Vagina (tissue), 2 donors: ENCODE measurements around the gene C12orf42. TPM values are rescaled to one million over a fixed set of nuclear protein-coding genes. Genes with fewer than 3 reads are reported as not detected.

ENCODE experiments used
- DNase-seq, 2 donors: peaks; one replicate each; pipeline ENCODE4 v3.0.0-alpha.2; 2017; ENCODE audit errors: extremely low spot score in 2 of 2
- H3K27ac ChIP-seq: fragments of 200-600 bp; sonication (generic); one replicate; pipeline ENCODE4 v1.5.1; 2019
- H3K27me3 ChIP-seq: fragments of 200-600 bp; sonication (generic); one replicate; pipeline ENCODE4 v1.5.1; 2019
- H3K36me3 ChIP-seq, 2 donors: fragments of 200-600 bp; sonication (generic); one replicate each; pipeline ENCODE4 v1.5.1; 2017 to 2019
- H3K4me1 ChIP-seq: fragments of 200-600 bp; sonication (generic); one replicate; pipeline ENCODE4 v1.5.1; 2019
- H3K4me3 ChIP-seq, 2 donors: fragments of 200-600 bp; sonication (generic); 1 replicate in 1 of 2; 2 replicates in 1 of 2; pipeline ENCODE4 v1.5.1; 2016 to 2019
- H3K9me3 ChIP-seq: fragments of 200-600 bp; sonication (generic); one replicate; pipeline ENCODE4 v1.5.1; 2019
- POLR2A ChIP-seq, 2 donors: fragments of 450-650 bp; IDR thresholded peaks; one replicate each; pipeline ENCODE4 v1.6.1; 2017; ENCODE audit warnings: antibody characterized with exemption in 2 of 2, mild to moderate bottlenecking in 2 of 2, moderate library complexity in 2 of 2
- POLR2AphosphoS5 ChIP-seq, 2 donors: sonication (generic); formaldehyde crosslinking; IDR thresholded peaks; one replicate each; pipeline ENCODE4 v1.9.0; 2017; ENCODE audit warnings: antibody characterized with exemption in 2 of 2, mild to moderate bottlenecking in 2 of 2, low read depth in 1 of 2; ENCODE audit not compliant: insufficient read depth in 1 of 2
- intact Hi-C: fragments of 100-400 bp; cut with DNase I; formaldehyde crosslinking; loops from one replicate; pipeline ENCODE4 v1.15.1; 2023
- total RNA-seq: library from RNA; depleted of rRNA; stranded (reverse); fragments of >200 nt; gene quantifications from one replicate; pipeline ENCODE4 v1.2.3, GENCODE V29; 2016
- TF ChIP-seq, protein P1 (sequence below), 3 experiments: fragments of 450-650 bp in 2 of 3; fragments of 200-600 bp in 1 of 3; sonication (generic) in 1 of 3; IDR thresholded peaks; one replicate each; pipeline ENCODE4 v1.5.1; 2017 to 2019; ENCODE audit warnings: antibody characterized with exemption in 3 of 3, mild to moderate bottlenecking in 2 of 3, moderate library complexity in 2 of 3

The C12orf42 gene
- total RNA-seq, 1 donor from 2014 or later, result not detected

DNA sequence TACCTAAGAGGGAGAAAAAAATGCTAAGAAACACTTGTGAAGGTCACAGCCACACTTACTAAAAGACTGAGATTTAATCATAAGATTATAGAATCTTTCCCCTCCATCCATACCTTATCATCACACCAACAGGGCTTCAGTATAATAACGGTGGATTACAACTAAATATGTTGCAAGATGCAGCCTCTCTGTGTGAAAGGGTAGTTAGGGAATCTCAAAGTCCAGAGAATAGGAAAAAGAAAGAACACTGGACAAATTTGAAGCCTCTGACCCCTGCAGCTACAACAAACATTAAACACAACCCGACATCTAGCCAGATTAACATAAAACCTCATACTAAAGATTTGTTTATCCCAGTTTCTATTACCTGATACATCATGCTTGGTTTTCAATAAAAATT lies 181.0 kb downstream of the C12orf42 start:
- Histone ChIP-seq H3K4me1 (no peaks in the 10 kb centered on the region), H3K27ac (no peak overlapping the region), H3K9me3 (no peaks in the 10 kb centered on the region), H3K27me3 (no peaks in the 10 kb centered on the region), H3K4me3 (no peak overlapping the region), H3K36me3 (no peaks in the 10 kb centered on the region)
- no peak for DNase-seq
- TF ChIP-seq POLR2AphosphoS5 (IDR thresholded peaks at IDR 0.05; ENCODE audit: insufficient read depth in 1 of 2, low read depth in 1 of 2), result no peak
- TF ChIP-seq, protein P1, sequence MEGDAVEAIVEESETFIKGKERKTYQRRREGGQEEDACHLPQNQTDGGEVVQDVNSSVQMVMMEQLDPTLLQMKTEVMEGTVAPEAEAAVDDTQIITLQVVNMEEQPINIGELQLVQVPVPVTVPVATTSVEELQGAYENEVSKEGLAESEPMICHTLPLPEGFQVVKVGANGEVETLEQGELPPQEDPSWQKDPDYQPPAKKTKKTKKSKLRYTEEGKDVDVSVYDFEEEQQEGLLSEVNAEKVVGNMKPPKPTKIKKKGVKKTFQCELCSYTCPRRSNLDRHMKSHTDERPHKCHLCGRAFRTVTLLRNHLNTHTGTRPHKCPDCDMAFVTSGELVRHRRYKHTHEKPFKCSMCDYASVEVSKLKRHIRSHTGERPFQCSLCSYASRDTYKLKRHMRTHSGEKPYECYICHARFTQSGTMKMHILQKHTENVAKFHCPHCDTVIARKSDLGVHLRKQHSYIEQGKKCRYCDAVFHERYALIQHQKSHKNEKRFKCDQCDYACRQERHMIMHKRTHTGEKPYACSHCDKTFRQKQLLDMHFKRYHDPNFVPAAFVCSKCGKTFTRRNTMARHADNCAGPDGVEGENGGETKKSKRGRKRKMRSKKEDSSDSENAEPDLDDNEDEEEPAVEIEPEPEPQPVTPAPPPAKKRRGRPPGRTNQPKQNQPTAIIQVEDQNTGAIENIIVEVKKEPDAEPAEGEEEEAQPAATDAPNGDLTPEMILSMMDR (IDR thresholded peaks at IDR 0.05), result no peak
- no peak for TF ChIP-seq POLR2A (IDR thresholded peaks at IDR 0.05)
- intact Hi-C loops, result no loop called here

DNA sequence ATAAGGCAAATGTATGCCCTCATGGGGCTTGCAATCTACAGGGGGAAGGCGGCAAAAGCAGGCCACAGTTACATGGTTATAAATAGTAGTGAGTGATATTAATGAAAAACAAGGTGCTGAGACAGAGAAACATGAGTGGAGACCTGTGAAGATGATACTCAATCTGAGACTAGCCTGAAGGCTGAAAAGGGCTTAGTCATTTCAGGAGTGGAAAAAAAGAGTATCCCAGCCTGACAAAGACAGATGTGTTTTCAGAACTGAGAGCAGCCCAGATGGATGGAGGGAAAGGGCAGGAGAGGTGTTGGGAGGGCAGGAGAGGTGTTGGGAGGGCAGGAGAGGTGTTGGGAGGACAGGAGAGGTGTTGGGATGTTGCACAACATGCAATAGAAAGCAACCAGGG lies 181.9 kb downstream of the C12orf42 start:
- TF ChIP-seq POLR2AphosphoS5 (IDR thresholded peaks at IDR 0.05; ENCODE audit: insufficient read depth in 1 of 2, low read depth in 1 of 2), result no peak
- TF ChIP-seq, protein P1 (IDR thresholded peaks at IDR 0.05), result no peak
- no peak for TF ChIP-seq POLR2A (IDR thresholded peaks at IDR 0.05)
- intact Hi-C loops, result no loop called here

DNA sequence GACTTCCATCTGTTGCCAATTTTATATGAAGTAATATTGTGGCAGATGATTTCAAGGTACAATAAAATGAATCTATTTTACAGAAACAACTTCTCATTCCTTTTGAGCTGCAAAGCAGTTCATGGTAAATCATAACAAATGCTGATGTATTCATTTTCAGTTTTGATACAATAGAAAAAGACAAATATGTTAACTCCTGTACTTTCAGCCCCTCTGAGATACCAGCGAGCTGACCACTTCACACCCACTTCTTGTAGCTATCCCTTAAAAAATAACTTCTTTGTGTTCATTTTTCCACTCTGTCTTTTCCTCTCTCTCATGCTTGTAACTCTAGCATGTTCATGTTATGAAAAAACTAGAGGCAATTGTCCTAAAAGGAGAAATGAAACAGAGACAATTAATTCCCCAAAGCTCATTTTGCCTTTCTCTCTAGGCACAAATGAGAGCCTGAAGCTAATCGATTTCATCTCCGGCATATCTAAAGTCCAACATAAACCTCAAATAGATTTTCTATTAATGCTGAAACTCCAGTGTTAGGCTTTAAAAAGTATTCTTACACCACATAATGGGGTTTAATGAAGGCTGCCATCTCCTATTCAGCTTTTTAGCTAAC lies 182.9 kb downstream of the C12orf42 start:
- intact Hi-C loops, result no loop called here

More for the DNA sequence above, 181.9 kb downstream of the C12orf42 start:
- Histone ChIP-seq H3K4me1 (no peaks in the 10 kb centered on the region), H3K27me3 (no peaks in the 10 kb centered on the region), H3K9me3 (no peaks in the 10 kb centered on the region), H3K36me3 (no peaks in the 10 kb centered on the region), H3K4me3 (no peak overlapping the region), H3K27ac (no peak overlapping the region)
- no peak for DNase-seq

DNA sequence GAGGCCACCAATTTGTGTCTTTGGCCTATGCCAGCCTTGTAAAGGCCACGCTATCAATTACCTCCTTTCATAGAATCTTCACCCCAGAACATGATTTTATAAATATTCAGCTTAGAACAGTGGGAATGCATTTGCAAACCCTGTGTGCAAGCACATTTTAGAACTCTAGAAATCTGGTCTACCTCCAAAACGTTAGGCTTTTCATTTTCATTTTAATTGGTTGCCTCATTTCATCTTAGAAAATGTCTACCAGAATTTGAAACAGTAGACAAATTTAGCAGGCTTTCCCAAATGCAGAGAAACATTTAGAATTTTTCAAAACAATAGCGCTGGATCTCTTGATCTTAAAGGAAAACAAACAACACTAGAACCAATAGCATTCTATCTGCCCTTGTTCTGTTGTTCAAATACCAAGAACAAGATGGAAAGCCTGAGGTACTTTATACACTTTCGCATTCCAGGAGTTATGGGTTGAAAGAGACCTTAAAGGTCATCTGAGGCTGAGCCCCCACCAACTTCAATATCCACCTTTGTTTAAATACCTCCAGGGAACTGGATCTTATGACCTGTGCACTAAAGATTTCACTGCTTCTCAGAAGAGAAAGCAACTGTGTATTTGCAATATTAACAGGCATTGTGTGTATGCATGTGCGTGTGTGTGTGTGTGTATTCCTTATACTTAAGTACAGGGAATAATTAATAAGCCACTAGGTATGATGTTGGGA lies 185.1 kb downstream of the C12orf42 start:
- TF ChIP-seq POLR2A (IDR thresholded peaks at IDR 0.05) (no peak), POLR2AphosphoS5 (IDR thresholded peaks at IDR 0.05; ENCODE audit: insufficient read depth in 1 of 2, low read depth in 1 of 2) (no peak)
- TF ChIP-seq, protein P1 (IDR thresholded peaks at IDR 0.05), result no peak
- no peak for DNase-seq
- H3K36me3 ChIP-seq, result no peaks in the 10 kb centered on the region
- no peak overlapping the region for H3K4me3 ChIP-seq
- H3K27ac ChIP-seq, result no peak overlapping the region
- H3K27me3 ChIP-seq, result no peaks in the 10 kb centered on the region
- intact Hi-C loops, result no loop called here
- H3K9me3 ChIP-seq, result no peaks in the 10 kb centered on the region
- H3K4me1 ChIP-seq, result no peaks in the 10 kb centered on the region

More for the DNA sequence above, 182.9 kb downstream of the C12orf42 start:
- H3K36me3 ChIP-seq, result no peaks in the 10 kb centered on the region
- TF ChIP-seq POLR2A (IDR thresholded peaks at IDR 0.05), result no peak
- no peak for TF ChIP-seq POLR2AphosphoS5 (IDR thresholded peaks at IDR 0.05; ENCODE audit: insufficient read depth in 1 of 2, low read depth in 1 of 2)
- TF ChIP-seq, protein P1 (IDR thresholded peaks at IDR 0.05), result no peak
- no peak for DNase-seq
- no peaks in the 10 kb centered on the region for H3K4me1 ChIP-seq
- H3K27me3 ChIP-seq, result no peaks in the 10 kb centered on the region
- no peaks in the 10 kb centered on the region for H3K9me3 ChIP-seq
- no peak overlapping the region for H3K27ac ChIP-seq
- H3K4me3 ChIP-seq, result no peak overlapping the region

DNA sequence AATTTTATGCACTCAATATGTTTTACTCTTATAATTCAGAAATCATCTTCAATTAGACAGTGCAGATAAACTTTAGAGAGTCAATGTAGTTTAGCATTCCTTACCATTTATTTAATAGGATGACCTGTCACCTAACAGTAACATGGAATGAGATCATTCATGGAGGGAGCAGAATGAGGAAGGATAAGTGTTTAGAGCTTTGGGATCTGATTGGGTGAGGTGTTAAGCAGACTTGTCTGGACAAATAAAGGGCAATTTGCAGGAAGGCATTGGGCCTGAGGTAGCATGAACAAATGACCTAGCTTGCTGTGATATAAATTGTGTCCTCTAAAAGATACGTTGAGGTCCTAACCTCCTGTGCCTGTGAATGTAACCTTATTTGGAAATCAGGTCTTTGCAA lies 187.4 kb downstream of the C12orf42 start:
- intact Hi-C loops, result no loop called here
- no peaks in the 10 kb centered on the region for H3K9me3 ChIP-seq
- no peak overlapping the region for H3K27ac ChIP-seq
- no peaks in the 10 kb centered on the region for H3K4me1 ChIP-seq
- H3K4me3 ChIP-seq, result no peak overlapping the region
- no peaks in the 10 kb centered on the region for H3K36me3 ChIP-seq
- no peak for DNase-seq
- TF ChIP-seq, protein P1 (IDR thresholded peaks at IDR 0.05), result no peak
- TF ChIP-seq POLR2A (IDR thresholded peaks at IDR 0.05) (no peak), POLR2AphosphoS5 (IDR thresholded peaks at IDR 0.05; ENCODE audit: insufficient read depth in 1 of 2, low read depth in 1 of 2) (no peak)
- no peaks in the 10 kb centered on the region for H3K27me3 ChIP-seq
